ENCODE results near the gene TMEM30B.

GRCh38 chr14:61247935-61248334 lies 33.2 kb downstream of the TMEM30B start:
- TF ChIP-seq EP300 (IDR thresholded peaks at IDR 0.05) (no peak), POLR2A (IDR thresholded peaks at IDR 0.05) (no peak)
- TF ChIP-seq, protein P1, sequence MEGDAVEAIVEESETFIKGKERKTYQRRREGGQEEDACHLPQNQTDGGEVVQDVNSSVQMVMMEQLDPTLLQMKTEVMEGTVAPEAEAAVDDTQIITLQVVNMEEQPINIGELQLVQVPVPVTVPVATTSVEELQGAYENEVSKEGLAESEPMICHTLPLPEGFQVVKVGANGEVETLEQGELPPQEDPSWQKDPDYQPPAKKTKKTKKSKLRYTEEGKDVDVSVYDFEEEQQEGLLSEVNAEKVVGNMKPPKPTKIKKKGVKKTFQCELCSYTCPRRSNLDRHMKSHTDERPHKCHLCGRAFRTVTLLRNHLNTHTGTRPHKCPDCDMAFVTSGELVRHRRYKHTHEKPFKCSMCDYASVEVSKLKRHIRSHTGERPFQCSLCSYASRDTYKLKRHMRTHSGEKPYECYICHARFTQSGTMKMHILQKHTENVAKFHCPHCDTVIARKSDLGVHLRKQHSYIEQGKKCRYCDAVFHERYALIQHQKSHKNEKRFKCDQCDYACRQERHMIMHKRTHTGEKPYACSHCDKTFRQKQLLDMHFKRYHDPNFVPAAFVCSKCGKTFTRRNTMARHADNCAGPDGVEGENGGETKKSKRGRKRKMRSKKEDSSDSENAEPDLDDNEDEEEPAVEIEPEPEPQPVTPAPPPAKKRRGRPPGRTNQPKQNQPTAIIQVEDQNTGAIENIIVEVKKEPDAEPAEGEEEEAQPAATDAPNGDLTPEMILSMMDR (IDR thresholded peaks at IDR 0.05) = no peak
